A673 (cell line): ENCODE data around the gene TRIM71.
"Not testable (repeated sequence)": the region's sequence is repeated elsewhere in the genome, so short reads cannot be mapped to it uniquely, and the experiment has no call there.

Source experiments
- CTCF ChIP-seq: fragments of 300-800, 200-600 bp; sonication (generic); conservative IDR thresholded peaks from 2 replicates; pipeline ENCODE4 v1.5.1; 2017; ENCODE audit warnings: low read depth, mild to moderate bottlenecking, antibody characterized with exemption, low read length, moderate library complexity, mixed read lengths
- EZH2 ChIP-seq: fragments of 200-600 bp; sonication (generic); IDR thresholded peaks from 2 replicates; pipeline ENCODE4 v1.6.1; 2017; ENCODE audit warnings: borderline replicate concordance, low read depth, mild to moderate bottlenecking, mixed read lengths, antibody characterized with exemption, low read length; ENCODE audit not compliant: poor library complexity, severe bottlenecking

GRCh38 chr3:32931273-32931672 is 113.5 kb downstream of the TRIM71 start:
- TF ChIP-seq CTCF, EZH2: not testable (repeated sequence)
